Activated T-helper 1 cell treated with Interleukin-2 at 50 U/mL for 16 hours (primary cell): ENCODE results near the gene FAM229A.
A peak's percentile ranks its signal among the peaks of the same experiment; 100 is the strongest.

ENCODE experiments used
- DNase-seq: peaks from one replicate; pipeline ENCODE4 v3.0.0-alpha.2; 2020; ENCODE audit warnings: low read depth

The FAM229A gene

DNA sequence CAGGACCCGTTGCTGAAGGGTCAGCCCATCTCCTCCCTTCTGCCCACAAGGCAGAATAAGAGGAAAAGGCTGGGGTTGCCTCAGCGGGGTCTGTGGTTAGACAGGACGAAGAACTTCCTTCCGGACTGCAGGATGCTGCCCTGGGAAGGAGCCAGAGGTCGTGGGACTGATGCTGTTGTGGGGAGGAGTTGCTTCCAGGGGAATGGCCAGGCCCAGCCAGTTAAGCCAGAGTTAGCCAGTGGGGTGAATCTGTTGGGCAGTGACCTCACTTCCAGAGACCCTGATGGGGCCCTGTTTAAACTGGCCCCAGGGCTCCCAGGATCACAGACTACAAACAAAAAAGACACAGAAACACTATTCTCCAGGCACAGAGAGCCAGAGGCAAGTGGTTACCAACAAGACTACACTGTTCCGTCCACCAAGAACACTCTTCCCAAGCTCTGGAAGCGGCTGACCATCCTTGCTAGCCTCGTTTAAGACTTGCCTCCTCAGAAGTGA lies 13.0 kb downstream of the FAM229A start:
- no peak for DNase-seq

DNA sequence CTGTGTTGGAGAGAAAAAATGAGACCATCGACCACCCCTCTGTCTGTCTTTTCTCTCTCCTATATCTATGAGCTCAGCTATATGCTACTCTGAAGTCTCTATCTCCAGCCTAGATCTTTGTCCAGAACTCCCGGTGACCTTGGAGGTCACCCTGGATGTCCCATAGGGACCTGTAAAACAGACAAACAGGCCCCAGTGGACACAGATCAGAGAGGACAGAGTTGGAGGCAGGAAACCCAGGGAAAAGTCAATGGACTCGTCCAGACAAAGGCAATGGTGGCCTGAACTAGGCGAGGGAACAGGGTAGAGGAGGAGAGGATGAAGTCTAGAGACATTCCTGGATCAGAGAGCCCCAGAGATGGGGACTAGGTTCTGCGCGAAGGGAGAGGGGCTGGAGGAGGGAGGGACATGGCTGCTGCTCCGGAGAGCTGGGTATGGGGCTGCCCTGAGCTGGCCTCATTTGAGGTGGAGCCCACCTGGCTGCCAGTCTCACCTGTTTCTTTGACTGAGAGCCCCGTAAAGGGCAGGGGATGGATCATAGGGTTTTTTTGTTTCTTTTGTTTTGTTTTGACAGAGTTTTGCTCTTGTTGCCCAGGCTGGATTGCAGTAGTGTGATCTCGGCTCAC lies 15.6 kb downstream of the FAM229A start:
- DNase-seq, result no peak

DNA sequence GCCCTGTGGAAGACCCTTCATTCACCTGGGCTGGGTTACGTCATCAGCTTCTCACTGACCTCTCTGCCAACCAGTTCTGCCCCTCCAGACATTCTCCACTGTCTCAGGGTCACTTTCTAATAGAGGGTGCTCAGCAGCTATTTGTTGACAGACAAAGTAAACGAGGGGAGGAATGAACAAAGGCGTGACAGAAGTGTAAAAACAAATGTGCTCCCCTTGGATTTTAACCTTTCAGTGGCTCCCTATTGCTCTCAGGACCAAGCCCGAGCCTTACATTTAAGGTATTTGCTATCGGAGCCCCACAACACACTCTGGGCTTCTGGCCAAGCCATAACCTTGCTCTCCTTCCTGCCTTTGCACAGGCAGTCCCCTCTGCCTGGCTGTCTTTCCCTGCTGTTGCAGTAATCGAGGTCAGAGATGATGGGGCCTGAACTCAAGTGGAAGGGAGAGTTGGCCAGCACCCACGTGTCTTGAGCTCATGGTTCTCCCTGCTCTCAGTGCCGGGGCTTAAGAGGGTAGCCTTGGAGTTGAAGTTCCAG lies 16.9 kb downstream of the FAM229A start:
- no peak for DNase-seq

DNA sequence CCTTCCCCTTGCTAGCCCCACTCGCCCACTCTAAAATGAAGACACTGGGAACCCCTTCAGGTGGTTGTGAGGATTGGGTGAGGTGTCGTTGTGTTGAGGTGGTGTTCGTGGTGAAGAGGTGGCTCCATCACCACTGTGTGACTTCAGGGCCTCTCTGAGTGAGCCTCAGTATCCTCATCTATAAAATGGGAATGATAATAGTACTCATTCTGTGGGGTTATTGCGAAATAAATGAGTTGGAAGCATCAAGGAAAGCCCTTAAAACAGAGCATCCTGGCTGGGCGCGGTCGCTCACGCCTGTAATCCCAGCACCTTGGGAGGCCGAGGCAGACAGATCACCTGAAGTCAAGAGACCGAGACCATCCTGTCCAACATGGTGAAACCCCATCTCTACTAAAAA lies 19.6 kb downstream of the FAM229A start:
- no peak for DNase-seq

DNA sequence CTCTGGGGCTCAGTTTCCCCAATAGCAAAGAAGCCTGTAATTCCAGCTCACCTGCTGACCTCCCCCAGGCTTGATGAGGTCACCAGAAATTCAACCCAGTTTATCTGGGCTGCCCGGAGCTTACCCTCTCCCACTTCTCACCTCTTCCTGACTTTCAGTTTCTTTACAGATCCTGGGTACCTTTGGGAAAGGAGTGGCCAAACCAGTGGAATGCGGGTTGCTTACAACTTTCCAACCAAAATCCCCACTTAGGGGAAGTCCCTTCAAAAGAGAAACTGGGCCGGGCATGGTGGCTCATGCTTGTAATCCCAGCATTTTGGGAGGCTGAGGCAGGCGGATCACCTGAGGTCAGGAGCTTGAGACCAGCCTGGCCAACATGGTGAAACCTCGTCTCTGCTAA lies 20.3 kb downstream of the FAM229A start:
- no peak for DNase-seq

DNA sequence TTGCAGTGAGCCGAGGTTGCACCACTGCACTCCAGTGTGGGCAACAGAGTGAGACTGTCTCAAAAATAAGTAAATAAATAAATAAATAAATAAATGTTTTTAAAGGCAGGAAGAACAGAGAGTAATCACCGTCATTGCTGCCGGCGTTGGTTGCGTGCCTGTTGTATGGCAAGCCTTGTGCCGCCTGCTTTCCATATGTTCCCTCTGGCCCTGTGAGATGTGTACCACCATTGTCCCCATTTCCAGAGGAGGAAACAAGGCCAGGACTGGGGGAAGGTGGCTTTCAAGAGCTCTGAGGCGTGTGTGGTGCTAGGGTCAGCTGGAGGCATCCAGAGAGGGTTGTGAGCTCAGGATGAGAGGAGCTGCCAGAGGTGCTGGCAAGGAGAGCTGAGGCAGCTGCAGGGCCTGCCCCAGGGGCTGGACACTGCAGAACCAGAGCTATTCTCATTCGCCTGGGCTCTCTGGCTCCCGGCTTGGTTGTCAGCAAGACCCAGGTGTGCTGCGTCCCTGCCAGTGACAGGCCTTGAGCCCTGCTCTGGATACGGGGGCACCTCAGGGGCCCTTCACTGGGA lies 21.0 kb downstream of the FAM229A start:
- no peak for DNase-seq

DNA sequence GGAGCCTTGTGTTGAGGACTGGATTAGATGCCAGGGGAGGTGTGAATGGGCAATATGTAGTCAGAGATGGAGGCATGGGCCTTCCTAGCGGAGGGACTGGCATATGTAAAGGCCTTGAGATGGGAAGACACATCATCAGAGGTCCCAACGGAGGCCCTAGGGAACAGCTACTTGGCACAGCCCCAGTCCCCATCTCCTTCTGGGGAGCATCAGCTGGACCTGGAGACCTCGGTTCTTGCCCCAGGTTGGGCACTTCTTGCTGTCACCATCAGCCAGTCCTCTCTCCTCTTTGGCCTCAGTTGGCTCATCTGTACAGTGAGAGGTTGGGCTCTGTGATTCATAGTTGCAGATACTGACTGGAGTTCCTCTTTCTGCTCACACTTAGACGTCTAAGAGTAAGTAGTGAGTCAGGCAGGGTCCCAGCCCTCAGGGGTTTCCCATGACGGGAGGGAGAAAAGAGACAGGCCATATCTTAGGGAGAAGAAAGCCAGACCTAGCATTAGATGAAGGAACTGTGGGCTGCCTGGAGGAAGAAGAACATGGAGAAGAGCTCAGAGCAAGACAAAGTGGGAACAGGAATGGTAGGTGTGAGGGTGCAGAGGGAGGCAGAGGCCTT lies 22.8 kb downstream of the FAM229A start:
- DNase-seq, result no peak

DNA sequence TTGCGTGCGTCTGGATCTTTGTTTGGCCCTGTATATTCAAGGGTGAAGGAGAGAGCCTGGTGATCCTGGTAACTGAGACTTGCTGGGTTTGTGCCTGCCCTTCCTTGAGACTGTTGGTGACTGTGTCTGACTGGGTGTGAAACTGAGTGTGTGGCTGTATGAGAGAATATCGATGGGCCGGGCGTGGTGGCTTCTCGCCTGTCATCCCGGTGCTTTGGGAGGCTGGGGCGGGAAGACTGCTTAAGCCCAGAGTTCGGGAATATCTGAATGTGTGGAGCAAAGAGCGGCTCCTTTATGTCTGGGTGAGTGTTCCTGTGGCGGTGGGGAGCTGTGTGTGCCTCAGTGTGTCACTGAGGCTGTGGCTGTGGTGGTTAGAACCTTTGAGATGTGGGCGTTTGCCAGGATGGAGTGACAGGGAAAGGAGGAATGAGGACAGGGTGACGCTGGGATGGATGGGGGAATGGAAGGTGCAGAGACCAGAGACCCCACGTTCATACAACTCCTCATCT lies 23.6 kb downstream of the FAM229A start:
- DNase-seq, result no peak

DNA sequence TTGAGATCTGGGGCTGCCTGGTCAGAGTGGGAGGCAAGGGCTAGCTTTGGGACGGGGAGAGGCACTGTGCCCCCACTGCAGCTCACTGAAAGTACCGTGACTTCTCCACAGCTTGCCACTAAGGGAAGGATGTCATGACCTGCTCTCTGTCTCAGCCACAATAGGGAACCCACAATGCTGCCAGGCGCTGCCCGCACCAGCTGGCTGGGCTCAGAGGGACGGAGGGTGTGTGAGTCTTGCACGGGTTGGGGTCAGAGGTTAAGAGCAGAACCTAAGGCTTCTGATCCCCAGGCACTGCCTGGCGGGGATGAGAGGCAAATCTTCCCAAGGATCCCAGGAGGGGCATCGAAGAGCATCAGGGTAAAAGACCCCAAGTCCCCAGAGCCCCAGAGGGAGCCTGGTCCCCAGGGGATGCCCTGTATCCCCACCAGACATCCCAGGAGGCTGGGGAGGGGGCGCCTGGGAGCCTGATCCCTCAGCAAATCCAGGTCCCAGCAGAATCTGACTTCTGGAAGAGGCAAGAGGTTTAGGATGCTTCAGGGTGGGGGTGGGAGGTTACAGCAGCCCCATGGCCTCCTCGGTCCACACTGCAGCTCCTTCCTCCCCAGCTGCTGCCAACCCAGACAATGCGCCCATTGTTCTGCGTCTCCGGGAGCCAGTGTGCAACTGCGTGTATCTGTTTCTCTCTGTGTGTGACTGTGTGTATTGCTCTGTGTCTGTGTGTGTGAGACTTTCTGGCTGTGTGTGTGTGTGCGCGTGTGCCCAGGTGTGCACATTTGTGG lies 24.2 kb downstream of the FAM229A start:
- no peak for DNase-seq

DNA sequence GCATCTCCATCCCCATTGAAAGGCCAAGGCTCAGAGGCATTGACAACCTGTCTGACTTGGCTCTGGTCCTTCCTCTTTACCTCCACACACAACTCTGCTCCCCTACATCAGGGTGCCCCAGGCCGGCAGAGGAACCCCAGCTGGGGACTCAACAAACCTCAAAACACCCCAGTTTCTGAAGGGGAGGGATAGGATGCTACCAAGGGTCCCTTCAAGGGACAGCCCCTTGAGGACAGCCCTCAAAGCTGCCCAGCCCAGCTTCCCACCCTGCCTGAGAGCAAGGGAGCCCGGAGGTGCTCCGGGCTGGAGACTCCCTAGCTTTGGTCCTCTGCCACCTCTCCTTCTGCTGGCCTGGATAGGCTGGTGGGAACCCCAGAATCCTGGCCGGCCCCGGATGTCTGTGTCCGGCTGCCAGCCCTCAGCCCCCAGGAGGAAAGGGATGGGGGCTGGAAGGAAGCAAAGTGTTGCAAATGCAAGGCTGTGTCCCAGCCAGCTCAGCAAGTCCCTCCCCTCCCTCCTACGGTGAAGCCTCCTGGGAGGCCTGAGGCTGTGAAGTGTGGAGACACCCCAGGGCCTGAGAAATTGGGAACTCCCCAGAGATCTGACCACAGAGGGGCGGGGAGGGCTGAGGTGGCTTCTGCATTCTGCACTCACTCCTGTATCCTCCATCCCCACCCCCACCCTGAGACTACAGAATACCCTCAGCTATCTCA lies 25.2 kb downstream of the FAM229A start:
- no peak for DNase-seq

DNA sequence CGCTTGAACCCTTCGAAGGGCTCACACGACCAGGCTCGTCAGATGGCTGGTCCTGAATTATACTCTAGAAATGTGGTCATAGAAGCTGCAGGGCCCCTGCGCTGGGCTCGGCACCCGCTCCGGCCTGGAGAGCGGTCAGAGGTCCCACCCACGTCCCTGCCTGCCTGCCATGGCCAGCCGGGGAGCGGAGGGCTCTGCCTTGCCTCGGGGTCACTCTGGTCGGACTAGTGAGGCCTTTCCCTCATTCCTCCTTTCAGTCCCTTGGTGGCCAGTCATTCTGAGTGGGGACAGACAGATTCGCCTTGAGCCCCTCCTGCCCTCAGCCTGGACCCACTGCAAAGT lies 25.7 kb downstream of the FAM229A start:
- DNase-seq, result no peak

DNA sequence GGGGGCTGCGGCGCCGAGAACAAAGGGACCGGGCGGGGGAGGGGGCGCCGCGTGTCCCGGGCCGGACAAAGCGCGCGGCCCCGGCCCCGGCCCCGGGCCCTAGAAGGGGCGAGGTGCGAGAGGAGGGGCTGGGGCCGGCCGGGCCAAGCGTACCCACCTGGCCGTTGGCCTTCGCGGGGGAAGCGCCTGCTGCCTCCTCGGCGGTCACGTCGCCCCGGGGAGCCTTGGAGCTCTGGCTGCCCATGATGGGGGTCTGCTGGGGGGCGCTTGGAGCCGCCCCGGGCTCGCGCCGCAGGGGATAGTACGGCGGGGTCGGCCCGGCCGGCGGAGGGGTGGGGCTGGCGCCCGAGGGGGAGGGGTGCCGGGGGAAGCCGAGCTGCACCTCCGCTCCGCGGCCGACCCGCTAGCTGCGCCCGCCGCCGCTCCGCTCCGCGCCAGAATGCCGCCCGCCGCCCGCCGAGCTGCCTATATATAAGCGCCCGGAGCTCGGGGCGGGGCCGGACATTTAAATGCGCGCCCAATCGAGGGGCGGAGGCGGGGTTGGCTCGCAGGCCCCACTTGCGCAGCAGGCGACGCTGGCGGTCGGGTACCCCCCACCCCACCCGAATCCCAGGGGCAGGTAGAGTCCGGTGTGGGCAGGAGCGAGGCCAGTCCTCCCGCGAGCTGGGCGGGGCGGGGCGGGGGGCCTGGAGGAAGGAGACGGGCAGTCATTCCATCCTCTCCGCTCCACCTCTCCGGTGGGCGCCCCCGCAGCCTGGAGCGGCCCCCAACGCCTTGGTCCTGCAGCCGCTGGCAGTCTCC lies 26.3 kb downstream of the FAM229A start, which contains the start of gene MARCKSL1:
TSS of gene MARCKSL1 (minus strand) at position 444 of the 801 bp plus-strand sequence. CDS start at position 244, 200 bp downstream.
- peak; percentile 84 for DNase-seq

DNA sequence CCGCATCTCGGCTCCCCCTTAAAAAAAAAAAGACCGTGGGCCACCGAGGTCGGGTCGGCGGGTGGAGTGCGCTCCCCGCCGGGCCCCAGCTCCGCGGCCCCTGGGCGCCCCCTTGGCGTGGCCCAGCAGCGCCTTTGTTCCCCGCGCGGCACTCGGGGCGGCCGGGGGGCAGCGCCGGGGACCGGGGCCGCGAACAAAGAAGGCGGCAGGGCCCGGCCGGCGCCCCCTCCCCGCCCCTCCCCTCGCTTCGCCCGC lies 26.8 kb downstream of the FAM229A start:
- DNase-seq, result no peak

DNA sequence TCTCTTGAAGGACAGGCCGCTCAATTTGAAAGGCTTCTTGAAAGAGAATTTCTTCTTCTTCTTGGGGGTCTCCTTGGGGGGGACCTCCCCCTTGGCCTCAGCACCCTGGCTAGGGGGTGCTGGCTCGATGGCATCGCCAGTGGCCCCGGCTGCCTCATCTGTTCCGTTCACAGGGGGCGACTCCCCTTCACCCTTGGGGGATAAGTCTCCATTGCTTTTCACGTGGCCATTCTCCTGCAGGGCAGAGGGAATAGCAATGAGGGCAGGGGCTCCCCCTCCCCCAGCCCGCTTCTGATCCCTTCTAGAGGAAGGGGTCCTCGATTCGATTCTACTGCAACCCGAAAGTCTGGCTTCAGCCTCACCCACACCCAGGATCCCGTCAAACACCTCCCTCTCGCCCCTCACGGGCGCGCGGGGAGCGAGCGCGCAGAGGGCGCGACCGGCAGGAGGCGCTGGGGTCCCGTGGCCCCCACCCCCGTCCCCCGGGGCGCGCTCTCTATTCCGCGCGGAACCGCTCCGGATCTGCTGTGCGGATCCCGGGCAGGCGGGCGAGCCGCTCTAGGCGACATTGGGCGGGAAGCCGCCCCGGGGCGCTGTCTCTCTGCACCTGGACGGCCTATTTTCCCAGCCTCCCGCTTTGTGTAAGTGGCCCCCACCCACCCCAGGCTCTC lies 27.3 kb downstream of the FAM229A start:
- DNase-seq, result peak; percentile 64

DNA sequence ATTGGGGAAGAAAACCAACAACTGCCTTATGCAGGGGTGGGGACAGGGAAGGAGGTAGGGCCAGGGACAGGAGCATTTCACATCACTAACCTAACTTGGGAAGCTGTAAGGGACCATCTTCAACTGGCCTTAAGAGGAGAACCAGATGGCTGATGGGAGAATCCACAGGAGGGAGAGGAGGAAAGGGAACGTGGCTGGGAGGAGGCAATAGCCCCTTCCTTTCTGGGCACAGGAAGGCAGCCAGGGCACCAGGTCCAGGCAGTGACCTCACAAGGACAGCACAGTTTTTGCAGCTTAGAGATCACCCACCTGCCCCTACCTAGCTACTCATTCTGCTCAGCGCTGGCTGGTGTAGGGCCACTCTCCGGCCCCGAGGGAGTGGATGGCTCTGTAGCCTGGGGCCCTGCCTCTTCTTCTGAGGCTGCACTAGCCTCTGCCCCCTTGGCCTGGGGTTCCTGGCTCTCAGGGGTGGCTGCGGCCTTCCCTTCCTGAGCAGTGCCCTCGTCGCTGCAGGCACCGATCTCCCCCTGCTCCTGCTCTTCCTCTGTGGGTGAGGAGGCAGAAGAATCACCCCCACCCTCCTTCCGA lies 27.9 kb downstream of the FAM229A start:
- DNase-seq, result no peak

DNA sequence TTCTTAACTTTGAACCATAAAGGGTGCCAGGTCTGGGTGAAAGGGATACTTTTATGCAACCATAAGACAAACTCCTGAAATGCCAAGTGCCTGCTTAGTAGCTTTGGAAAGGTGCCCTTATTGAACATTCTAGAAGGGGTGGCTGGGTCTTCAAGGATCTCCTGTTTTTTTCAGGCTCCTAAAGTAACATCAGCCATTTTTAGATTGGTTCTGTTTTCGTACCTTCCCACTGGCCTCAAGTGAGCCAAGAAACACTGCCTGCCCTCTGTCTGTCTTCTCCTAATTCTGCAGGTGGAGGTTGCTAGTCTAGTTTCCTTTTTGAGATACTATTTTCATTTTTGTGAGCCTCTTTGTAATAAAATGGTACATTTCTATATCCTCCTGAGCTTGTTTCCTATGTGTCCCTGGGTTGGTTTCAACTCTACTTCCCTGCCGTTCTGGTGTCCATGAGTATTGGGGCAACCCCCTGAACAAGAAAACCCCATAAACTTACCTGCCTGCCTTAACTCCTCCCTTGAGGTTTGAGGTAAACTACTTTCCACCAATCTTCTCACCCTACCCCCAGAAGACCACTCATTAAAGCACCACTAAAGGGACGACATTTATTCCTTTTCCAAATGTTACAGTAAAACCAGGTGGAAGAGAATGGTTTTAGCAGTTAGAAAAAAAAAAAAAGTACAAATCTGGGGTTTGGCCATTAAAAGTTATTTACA lies 28.9 kb downstream of the FAM229A start:
- DNase-seq, result no peak

DNA sequence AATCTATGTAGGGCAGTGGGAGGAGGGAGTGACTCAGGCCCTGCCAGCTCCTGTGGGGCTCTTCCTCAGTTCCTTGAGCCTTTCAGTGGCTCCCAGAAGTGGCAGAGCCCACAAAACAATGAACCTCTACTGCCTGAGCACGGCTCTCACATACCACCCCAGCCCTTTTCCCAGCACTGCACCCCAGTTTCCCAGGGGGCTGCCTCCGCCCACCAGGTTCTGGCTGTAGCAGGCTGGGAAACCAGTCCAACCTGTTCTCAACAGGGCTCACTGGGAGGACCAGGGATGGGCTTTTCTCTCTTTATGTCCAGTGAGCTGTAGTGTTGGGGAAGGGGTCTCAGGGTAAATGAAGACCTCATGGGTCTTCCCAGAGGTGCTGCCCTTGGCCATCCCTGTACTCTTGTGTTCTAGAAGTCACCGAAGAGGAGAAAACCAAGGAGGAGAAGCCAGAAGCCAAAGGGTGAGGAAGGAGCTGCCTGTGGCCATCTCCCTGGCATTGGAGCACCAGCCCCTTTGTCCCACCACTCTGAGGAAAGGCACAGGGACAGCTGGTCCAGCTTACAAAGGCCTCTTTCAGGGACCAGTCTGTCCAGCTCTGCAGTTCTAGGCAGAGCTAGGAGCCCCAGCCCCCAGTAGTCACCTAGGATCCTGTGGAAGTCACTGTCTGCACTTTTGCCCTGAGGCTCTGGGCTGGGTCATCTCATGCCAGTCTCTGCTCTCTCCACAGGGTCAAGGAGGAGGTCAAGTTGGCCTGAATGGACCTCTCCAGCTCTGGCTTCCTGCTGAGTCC lies 29.8 kb downstream of the FAM229A start:
- DNase-seq, result no peak

DNA sequence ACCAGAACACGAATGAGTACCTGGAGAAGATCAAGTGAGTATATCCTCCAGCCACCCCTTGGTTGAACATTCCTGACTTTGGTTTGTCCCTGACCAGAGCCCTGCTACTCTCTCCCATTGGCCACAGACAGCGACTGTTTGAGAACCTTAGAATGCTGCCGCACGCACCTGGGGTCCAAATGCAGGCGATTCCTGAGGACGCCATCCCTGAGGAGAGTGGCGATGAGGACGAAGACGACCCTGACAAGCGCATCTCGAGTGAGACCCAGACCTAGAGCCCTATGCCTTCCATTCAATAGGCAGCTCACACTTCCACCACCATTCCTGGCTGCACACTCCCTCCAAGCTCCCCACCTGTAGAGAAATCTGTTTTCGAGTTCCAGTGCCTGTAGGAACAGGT lies 30.7 kb downstream of the FAM229A start:
- no peak for DNase-seq
